Muscle of leg (tissue), 11 donors: ENCODE results near the gene CCHCR1. TPM values are rescaled to one million over a fixed set of nuclear protein-coding genes. Genes with fewer than 3 reads are reported as not detected.

Source experiments
- DNase-seq: peaks from one replicate; pipeline ENCODE4 v3.0.0; 2013
- H3K27ac ChIP-seq: one replicate; pipeline ENCODE4 v1.5.1; 2013; ENCODE audit warnings: mild to moderate bottlenecking, low read length, control low read depth
- H3K27me3 ChIP-seq: one replicate; pipeline ENCODE4 v1.6.1; 2013; ENCODE audit warnings: low read length; ENCODE audit not compliant: control insufficient read depth, insufficient read depth
- H3K36me3 ChIP-seq: one replicate; pipeline ENCODE4 v1.6.1; 2013; ENCODE audit warnings: low read length; ENCODE audit not compliant: control insufficient read depth, insufficient read depth
- H3K4me1 ChIP-seq: one replicate; pipeline ENCODE4 v1.6.1; 2013; ENCODE audit warnings: low read length; ENCODE audit not compliant: control insufficient read depth, insufficient read depth
- H3K4me3 ChIP-seq: one replicate; pipeline ENCODE4 v1.5.1; 2013; ENCODE audit warnings: low read length, control low read depth
- H3K9me3 ChIP-seq: replicated peaks from 2 replicates; pipeline ENCODE4 v1.6.1; 2013; ENCODE audit warnings: low read depth, low read length; ENCODE audit not compliant: control insufficient read depth
- whole genome bisulfite sequencing: methylation state at CpG from one replicate; pipeline ENCODE4 v1.1.5; 2013; ENCODE audit warnings: missing lambda C conversion rate; ENCODE audit not compliant: insufficient coverage; 5-methylcytosine and 5-hydroxymethylcytosine counted together
- polyA plus RNA-seq, 8 donors: library from polyadenylated mRNA; unstranded; fragments of 120-200 nt; gene quantifications; one replicate each; pipeline versions ENCODE4 v1.2.1 to v1.2.3, GENCODE V29; 2013; ENCODE audit warnings: inconsistent platforms in 1 of 8, low replicate concordance in 1 of 8; ENCODE audit not compliant: insufficient read length in 8 of 8, insufficient read depth in 1 of 8
- total RNA-seq: library from RNA; stranded (reverse); fragments of 120-200 nt; gene quantifications from one replicate; pipeline ENCODE4 v1.2.4, GENCODE V29; 2013

CCHCR1 gene
- total and polyA plus RNA-seq, 9 donors, result 15.1 to 21.2 (median 17.0) TPM

DNA sequence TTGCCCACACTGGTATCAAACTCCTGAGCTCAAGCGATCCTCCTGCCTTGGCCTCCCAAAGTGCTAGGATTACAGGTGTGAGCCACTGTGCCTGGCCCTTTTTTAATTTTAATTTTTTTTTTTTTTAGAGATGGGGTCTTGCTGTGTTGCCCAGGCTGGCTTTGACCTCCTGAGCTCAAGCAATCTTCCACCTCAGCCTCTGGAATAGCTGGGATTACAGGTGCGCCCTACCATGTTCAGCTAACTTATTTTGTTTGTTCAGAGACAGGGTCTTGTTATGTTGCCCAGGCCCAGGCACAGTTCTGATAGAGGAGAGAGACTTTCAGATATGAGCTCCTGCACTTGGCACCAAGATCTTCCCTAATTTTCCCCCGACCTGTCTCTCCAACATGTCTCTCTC lies 26.9 kb downstream of the CCHCR1 start:
- Histone ChIP-seq H3K4me3 (no peak overlapping the region), H3K9me3 (no peaks in the 10 kb centered on the region), H3K27ac (no peak overlapping the region), H3K36me3 (no peaks in the 10 kb centered on the region), H3K4me1 (no peaks in the 10 kb centered on the region), H3K27me3 (peaks cover 5% of the 10 kb centered on the region)
- 100% methylated on average over 1 of the region's 3 CpGs for WGBS
- DNase-seq, result no peak

DNA sequence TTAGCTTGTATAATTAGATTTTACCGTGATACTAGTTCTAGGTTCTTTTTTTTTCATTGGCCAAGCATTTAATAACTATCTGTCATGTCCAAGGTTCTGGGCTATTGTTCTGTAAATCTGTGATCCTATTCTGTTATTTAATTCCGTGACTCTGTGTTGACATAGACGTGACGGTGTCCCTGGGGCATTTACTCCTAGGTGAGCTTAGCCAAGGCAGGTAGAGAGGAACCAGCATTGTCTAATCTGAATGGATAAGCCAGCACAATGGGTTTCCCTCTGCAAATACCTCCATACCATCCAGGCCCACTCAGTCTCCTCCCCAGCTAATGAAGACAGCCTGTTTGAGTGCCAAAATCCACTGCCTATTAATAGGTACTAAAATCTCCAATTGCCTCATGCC lies 28.5 kb downstream of the CCHCR1 start:
- peaks cover 5% of the 10 kb centered on the region for H3K27me3 ChIP-seq
- WGBS, result 62% methylated on average over 3 of the region's 4 CpGs
- H3K27ac ChIP-seq, result no peak overlapping the region
- peaks cover 8% of the 10 kb centered on the region for H3K4me1 ChIP-seq
- no peaks in the 10 kb centered on the region for H3K9me3 ChIP-seq
- no peak for DNase-seq
- H3K4me3 ChIP-seq, result no peak overlapping the region
- H3K36me3 ChIP-seq, result no peaks in the 10 kb centered on the region

DNA sequence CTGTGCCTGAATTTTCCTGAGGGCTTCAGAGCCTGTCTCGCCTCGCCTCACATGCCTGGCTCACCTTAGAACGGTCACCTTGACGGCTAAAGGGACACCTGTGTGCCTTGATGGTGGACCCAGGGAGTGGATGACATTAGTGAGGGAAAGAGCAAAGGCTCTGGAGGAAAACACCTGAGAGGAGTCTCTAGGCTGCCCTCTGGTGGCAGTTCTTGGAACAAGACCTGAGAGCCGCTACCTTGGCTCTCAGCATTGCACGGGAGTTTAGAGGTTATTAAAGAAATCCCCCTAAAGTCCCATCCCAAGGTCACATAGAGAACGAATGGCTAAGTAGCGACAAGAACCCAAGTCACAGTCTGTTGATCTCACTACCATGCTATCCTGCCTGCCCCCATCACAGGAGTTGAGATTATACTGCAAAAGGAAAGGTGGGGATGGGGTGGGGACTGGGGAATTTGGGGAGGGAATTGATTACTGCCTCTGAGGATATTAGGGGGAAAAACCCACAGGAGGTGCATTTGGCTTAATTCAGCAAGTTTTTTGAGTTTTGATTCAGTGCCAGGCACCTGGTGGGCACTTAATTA lies 29.4 kb downstream of the CCHCR1 start:
- H3K27ac ChIP-seq, result no peak overlapping the region
- DNase-seq, result peak; percentile 42
- H3K27me3 ChIP-seq, result peaks cover 5% of the 10 kb centered on the region
- H3K4me1 ChIP-seq, result peaks cover 8% of the 10 kb centered on the region
- no peak overlapping the region for H3K4me3 ChIP-seq
- 10% methylated on average over 4 of the region's 8 CpGs for WGBS
- no peaks in the 10 kb centered on the region for H3K9me3 ChIP-seq
- H3K36me3 ChIP-seq, result no peaks in the 10 kb centered on the region

DNA sequence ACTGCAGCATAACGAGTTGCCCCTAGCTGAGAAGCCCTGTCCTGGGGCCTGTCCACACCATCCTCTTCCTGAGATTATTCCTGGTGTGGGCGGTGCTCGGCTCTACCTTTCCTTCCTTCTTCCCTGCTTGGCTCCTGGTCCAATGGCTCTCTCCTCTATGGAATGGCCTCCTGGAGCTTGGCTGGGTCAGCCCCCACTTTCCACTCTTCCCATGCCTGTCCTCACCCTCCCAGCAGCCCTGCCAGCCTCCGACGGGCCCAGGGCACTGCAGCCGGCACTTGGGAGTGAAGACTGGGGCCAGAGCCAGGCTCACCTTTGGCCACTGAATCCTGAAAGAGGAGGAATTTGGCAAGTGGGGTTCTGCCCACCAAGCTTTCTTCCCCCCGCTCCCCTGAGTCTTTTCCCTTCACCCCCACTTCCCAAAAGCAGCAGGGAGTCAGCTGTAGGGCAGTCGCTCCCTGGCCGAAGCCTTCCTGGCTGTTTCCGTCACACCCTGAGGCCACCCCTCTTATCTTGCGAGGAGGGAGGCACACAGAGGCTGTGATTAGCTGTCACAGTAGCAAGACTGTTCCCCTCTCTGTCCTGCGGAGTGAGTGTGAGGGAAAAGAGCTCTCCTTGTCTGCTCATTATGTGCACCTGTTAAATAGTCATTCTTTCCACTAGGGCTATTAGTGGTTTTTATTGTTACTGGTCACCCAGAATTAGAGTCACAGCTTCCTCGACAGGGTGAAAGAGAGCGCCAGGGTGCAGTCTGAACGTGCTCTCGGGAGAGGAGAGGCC lies 31.0 kb downstream of the CCHCR1 start:
- no peak overlapping the region for H3K4me3 ChIP-seq
- no peaks in the 10 kb centered on the region for H3K36me3 ChIP-seq
- H3K9me3 ChIP-seq, result no peaks in the 10 kb centered on the region
- peaks cover 5% of the 10 kb centered on the region for H3K27me3 ChIP-seq
- no peak overlapping the region for H3K27ac ChIP-seq
- H3K4me1 ChIP-seq, result peaks cover 13% of the 10 kb centered on the region
- DNase-seq, result no peak
- 61% methylated on average over 8 of the region's 16 CpGs for WGBS

DNA sequence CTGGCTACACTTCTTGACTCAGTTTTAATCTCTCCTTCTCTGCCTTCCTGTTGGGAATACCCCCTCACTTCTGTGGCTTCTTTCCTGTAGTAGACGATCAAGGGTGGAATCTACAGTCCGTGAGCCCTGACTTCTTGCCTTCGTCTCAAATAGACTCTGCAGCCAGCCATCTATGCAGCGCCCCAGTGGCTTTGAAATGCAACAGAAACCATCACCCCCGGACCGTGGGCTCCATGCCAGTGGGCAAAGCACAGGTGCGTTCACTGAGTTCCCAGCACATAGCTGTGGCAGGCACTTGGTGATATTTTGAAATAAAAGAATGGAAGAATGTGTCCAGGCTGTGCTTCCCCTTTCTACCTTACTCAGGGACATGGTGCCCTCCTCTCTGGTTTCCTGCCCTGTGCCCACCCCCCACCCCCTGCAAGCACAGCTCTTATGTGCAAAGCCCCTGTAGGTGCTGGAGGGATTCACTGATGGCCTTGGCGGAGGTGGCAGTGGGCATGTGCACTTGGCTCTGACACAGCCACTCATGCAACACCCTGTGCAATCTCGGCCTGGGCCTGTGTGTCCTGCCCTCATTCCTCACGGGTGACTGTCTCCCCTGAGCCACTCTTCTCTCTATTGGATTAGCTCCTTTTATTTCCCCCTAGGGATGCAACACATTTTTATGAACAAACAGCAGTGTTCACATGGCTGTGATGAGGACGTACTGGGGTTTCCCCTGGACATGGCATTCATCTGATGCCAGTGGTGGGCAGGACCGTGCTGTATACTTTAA lies 31.8 kb downstream of the CCHCR1 start:
- H3K9me3 ChIP-seq, result no peaks in the 10 kb centered on the region
- no peak overlapping the region for H3K27ac ChIP-seq
- DNase-seq, result no peak
- peaks cover 5% of the 10 kb centered on the region for H3K27me3 ChIP-seq
- 64% methylated on average over 6 of the region's 12 CpGs for WGBS
- H3K4me1 ChIP-seq, result peaks cover 13% of the 10 kb centered on the region
- no peaks in the 10 kb centered on the region for H3K36me3 ChIP-seq
- H3K4me3 ChIP-seq, result no peak overlapping the region

DNA sequence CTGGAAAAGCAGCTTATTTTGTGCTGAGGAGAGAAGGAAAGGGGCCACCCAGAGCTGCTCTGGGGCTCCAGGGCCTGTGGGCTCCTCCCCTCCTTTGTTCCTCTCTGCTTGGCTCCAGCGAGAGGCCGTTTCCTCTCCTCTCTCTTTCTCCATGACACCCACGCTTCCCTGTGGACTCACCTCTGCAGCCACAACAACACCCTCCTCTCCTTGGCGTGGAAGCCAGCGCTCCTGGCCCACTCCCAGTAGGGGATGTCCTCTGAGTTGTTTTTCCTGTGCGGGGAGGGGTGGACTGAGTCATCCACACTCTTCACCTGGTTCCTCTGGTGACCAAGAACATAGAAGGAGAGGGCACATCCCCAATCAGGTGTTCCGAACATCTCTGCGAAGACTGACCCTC lies 32.4 kb downstream of the CCHCR1 start:
- H3K4me3 ChIP-seq, result no peak overlapping the region
- H3K9me3 ChIP-seq, result no peaks in the 10 kb centered on the region
- peak; percentile 85 for DNase-seq
- 35% methylated on average over 4 of the region's 8 CpGs for WGBS
- peak overlapping the region; percentile 55 for H3K27ac ChIP-seq
- no peaks in the 10 kb centered on the region for H3K36me3 ChIP-seq
- peaks cover 13% of the 10 kb centered on the region for H3K4me1 ChIP-seq
- peaks cover 5% of the 10 kb centered on the region for H3K27me3 ChIP-seq

DNA sequence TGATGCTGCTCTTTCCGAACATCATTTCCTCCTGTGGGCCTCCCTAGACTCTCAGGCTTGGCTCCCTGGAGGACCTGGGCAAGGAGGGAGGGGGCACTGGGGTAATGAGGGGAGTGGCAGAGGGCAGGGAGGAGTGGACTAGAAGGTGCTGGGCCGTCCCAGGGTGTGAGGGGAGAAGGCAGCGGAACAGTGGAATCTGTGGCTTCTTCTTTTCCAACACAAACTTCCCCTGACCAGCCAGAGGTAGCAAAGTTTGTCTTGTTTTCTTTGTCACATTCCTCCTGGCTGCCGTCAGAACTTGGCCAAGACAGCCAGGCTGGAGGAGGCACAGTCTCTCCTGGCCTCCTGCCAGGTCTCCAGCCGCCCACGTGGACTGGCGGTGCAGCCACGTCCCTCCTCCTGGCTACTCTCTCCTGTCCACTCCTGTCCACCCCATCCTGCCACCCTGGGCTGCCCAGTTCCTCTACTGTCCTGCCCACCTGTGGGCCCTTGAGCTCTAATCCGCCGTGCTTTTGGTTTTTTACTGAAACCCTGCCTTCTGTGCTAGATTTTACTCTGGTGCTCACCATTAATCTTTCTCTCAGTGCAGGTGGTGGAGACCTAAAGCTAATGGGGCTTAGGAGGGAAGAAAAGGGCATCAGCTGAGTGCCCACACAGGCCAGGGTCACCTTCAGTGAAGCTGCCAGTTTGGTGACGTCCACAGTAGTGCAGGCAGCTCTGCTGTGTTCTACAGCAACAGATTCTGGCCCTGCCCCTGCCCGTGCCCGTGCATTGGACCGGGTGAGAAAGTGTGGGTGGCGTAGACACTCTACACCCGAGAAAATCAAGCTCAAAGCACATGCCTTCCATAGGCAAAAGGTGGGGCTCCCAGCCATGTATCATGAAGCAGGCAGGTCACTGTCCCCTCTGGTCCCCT lies 34.6 kb downstream of the CCHCR1 start:
- no peaks in the 10 kb centered on the region for H3K9me3 ChIP-seq
- 46% methylated on average over 10 of the region's 16 CpGs for WGBS
- peaks cover 7% of the 10 kb centered on the region for H3K27me3 ChIP-seq
- peak; percentile 88 for DNase-seq
- H3K4me1 ChIP-seq, result peaks cover 13% of the 10 kb centered on the region
- no peak overlapping the region for H3K4me3 ChIP-seq
- no peaks in the 10 kb centered on the region for H3K36me3 ChIP-seq
- H3K27ac ChIP-seq, result no peak overlapping the region

DNA sequence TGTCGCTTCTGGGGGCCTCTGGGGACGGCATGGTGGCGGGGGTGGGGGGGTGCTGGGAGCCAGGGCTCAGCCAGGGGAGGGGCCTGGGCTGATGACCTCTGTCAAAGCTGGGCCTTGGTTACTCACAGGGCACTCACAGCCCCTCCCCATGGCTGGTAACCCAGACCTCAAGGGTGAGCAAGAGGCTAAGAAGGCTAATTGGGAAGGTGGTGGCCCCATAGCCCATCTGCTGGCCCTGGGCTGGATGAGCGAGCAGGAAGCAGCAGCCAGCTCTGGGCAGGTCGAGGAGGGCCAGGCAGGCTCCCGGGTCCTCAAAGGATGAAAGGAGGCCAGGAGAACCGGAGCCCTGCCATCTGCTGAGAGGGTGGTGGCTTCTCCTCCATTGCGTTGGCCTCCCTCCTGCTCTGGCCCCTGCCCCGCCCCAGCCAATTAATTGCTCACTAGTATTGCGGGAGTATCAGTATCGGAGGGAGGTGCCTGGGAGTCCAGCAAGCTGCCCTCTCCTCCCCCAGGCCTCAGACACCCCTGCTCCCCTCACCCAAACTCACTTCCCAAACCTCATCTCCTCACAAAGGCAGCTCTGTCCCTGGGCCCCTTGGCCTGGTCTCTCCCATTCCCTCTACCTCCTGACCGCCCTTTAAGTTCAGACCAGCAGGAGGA lies 36.3 kb downstream of the CCHCR1 start:
- Histone ChIP-seq H3K36me3 (no peaks in the 10 kb centered on the region), H3K9me3 (no peaks in the 10 kb centered on the region), H3K27me3 (peaks cover 4% of the 10 kb centered on the region), H3K4me3 (no peak overlapping the region), H3K4me1 (peaks cover 18% of the 10 kb centered on the region), H3K27ac (no peak overlapping the region)
- WGBS, result 82% methylated on average over 7 of the region's 12 CpGs
- DNase-seq, result no peak

DNA sequence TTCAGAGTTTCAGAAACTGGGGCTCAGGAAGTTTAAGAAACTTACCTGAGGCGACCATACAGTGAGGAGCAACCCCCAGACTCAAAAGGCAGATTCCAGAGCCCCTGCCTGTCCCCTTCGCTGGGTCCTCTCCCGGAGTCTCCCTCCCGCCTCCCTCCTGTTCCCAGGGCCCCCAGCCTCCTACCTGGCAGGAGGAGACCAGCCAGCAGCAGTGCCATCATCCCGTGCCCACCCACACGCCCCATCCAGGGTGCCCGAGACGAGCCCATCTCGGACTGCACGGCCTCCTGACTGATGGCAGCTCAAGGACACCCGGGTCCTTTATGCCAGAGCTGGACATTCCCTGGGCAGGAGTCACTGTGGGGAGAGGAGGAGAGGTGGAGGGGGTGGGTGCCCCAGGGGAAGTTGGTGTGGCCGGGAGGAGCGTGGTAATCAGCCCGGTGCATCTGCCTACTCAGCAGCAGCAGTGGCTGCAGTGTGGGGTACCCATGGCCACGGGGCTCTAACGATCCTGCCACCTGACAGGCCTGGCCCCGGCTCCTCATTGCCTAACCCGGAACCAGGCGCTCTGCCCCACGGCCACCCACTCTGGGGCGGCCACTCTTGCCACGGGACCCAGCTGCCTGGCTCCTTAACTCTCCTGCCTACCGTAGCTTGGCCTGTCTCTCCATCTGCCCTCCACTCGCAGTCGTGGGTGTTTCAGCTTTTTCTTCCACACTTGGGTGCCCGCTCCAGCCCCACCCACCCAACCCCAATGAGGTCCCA lies 37.3 kb downstream of the CCHCR1 start, which contains the start of gene CDSN:
Gene CDSN, minus strand, starts transcription at position 296 of the 765 bp plus-strand sequence. Its CDS starts 27 bp downstream, at position 269.
- no peak for DNase-seq
- no peaks in the 10 kb centered on the region for H3K36me3 ChIP-seq
- H3K4me3 ChIP-seq, result no peak within 1 kb of the TSS
- peaks cover 4% of the 10 kb centered on the region for H3K27me3 ChIP-seq
- no peaks in the 10 kb centered on the region for H3K9me3 ChIP-seq
- no peak within 1 kb of the TSS for H3K27ac ChIP-seq
- 84% methylated on average over 23 of the region's 26 CpGs for WGBS
- H3K4me1 ChIP-seq, result peaks cover 17% of the 10 kb centered on the region
